ENCODE data around the gene ABTB2.

The ABTB2 gene

GRCh38 chr11:34157163-34157562 is 200.6 kb downstream of the ABTB2 start:
- TF ChIP-seq CTCF (conservative IDR thresholded peaks at IDR 0.05; ENCODE audit: control insufficient read depth, insufficient read depth, low read depth, low read length) = no peak
- H3K4me3 ChIP-seq (ENCODE audit: control insufficient read depth, low read depth, low read length) = no peak overlapping the region
- no peak for DNase-seq (ENCODE audit: low read depth)

- H3K4me3 ChIP-seq (ENCODE audit: control insufficient read depth, low read depth, low read length) = no peak overlapping the region
- DNase-seq (ENCODE audit: low read depth) = no peak
- TF ChIP-seq CTCF (conservative IDR thresholded peaks at IDR 0.05; ENCODE audit: control insufficient read depth, insufficient read depth, low read depth, low read length) = no peak
These were observed 202.1 kb downstream of the ABTB2 start for GRCh38 chr11:34155757-34156062.

DNA sequence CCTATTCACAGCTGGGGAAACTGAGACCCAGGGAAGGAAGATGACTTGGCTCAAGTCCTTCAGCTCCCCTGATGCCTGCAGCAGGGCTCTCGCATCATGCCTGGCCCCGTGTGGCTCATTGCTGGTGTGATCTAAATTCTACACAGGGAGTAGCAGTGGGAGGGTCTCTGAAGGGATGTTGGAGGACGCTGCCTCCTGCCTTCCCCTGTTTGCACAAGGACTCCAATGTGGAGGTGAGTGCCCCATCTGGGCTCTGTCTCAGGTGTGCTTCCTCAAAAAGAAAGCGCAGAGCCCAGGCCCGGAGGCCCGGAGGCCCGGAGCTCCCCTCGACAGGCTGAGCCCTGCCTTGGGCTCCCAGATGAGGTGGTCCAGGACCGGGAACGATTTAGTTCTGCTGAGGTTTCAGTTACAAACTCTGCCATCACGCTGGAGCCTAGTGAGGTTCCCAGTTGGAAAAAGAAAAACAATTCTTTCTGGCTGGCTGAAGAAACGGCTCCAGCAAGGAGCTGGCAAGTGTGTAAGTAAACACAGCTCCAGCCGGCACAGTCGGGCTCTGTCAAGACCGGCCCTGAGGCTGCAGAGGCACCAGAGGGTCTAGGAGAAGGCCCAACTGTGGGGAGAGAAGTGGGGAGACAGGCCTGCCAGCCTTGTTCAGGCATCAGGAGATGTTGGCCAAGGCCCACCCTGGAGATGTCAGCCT is 202.6 kb downstream of the ABTB2 start:
- DNase-seq (ENCODE audit: low read depth) = no peak
- H3K4me3 ChIP-seq (ENCODE audit: control insufficient read depth, low read depth, low read length) = no peak overlapping the region
- TF ChIP-seq CTCF (conservative IDR thresholded peaks at IDR 0.05; ENCODE audit: control insufficient read depth, insufficient read depth, low read depth, low read length) = no peak

DNA sequence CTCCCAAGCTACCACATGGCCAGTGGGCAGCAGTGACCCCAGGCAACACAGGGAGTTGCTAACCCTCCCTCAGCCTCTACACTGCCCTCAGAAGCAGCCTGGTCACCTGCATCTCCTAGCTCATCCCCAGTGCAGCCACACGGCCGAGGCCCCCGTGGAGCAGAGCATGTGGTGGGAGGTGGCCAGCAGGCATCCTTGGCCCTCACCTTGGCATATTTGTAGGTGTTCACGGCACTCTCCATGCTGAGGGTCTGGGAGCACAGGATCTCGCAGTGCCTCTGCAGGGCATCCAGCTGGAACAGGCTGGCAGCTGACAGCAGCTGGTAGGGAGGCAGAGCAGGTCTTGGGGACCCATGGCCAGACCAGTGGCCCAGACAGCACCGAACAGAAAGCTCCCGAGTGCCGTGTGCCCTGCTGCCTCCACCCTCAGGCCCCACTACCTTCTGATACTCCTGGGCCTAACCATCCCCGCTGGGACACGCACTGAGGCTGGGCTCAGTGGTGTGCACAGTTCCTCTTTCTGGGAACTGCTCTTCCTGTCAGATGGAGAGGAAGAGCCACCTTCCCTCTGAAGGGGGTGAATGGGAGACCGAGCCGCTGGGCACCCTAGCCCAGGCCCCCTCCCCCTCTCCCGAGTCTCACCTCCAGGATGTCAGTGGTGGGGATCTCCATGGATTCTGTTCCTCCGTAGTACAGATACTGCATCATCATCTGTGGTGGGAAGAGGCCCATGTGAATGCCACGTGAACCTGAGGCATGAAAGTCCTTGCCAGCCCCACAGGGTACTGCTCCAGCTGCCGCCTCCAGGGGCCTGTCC is 203.5 kb downstream of the ABTB2 start:
- H3K4me3 ChIP-seq (ENCODE audit: control insufficient read depth, low read depth, low read length) = no peak overlapping the region
- TF ChIP-seq CTCF (conservative IDR thresholded peaks at IDR 0.05; ENCODE audit: control insufficient read depth, insufficient read depth, low read depth, low read length) = no peak
- no peak for DNase-seq (ENCODE audit: low read depth)

GRCh38 chr11:34151916-34152845 is 205.6 kb downstream of the ABTB2 start:
- H3K4me3 ChIP-seq (ENCODE audit: control insufficient read depth, low read depth, low read length) = no peak overlapping the region
- TF ChIP-seq CTCF (conservative IDR thresholded peaks at IDR 0.05; ENCODE audit: control insufficient read depth, insufficient read depth, low read depth, low read length) = no peak
- DNase-seq (ENCODE audit: low read depth) = no peak

- no peak overlapping the region for H3K4me3 ChIP-seq (ENCODE audit: control insufficient read depth, low read depth, low read length)
- no peak for TF ChIP-seq CTCF (conservative IDR thresholded peaks at IDR 0.05; ENCODE audit: control insufficient read depth, insufficient read depth, low read depth, low read length)
- no peak for DNase-seq (ENCODE audit: low read depth)
These were observed 206.6 kb downstream of the ABTB2 start for GRCh38 chr11:34151166-34151565.
